ENCODE measurements around the gene IL33. TPM values are rescaled to one million over a fixed set of nuclear protein-coding genes. Genes with fewer than 3 reads are reported as not detected.

Gene IL33
- total RNA-seq, 4 donors from 2014 or later: 2.2 to 25.1 (median 6.3) TPM

DNA sequence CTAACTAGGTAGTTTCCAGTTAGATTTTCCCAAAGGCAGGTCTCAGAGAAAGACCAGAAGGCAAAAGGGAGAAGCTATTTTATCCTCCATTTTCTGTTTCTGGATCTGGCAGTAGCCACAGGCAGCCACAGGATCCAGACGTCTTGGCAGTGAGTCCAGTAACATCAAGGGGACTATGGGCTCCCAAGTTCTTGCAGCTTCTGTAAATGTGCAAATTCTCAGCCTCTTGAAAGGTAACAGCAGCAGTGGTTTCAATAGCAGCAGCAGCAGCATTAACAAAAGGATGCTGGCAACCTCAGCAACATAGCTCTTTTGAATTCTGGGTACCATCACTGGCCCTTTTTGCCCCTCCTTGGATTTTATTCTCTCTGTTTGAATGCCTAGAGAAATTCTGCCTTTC lies 27.1 kb upstream of the IL33 start:
- Histone ChIP-seq H3K4me3 (no peak overlapping the region), H3K27ac (no peak overlapping the region), H3K36me3 (no peaks in the 10 kb centered on the region), H3K4me1 (peaks cover 0 to 4% (median 0%) of the 10 kb centered on the region in 4 donors), H3K9me3 (no peaks in the 10 kb centered on the region), H3K27me3 (no peaks in the 10 kb centered on the region)
- no peak for DNase-seq
- intact Hi-C loops (cut with DNase I; ENCODE audit: low total_unique reads) (no loop called here), in situ Hi-C loops (cut with MboI; ENCODE audit: low pct_ligation_motif_present in 1 of 4, low pct_unique_long_range_greater_than_20kb in 1 of 4, low sequenced_read_pairs in 3 of 4) (loop anchor here in 1 of 4 donors (25.0 kb wide), 1 partner anchor 124 kb away; no protein-coding TSS in a partner anchor)
- 44 to 60% methylated on average over 1 of the region's 1 CpG for WGBS, 2 donors (ENCODE audit: low coverage in 1 of 2)
- TF ChIP-seq, protein P1, sequence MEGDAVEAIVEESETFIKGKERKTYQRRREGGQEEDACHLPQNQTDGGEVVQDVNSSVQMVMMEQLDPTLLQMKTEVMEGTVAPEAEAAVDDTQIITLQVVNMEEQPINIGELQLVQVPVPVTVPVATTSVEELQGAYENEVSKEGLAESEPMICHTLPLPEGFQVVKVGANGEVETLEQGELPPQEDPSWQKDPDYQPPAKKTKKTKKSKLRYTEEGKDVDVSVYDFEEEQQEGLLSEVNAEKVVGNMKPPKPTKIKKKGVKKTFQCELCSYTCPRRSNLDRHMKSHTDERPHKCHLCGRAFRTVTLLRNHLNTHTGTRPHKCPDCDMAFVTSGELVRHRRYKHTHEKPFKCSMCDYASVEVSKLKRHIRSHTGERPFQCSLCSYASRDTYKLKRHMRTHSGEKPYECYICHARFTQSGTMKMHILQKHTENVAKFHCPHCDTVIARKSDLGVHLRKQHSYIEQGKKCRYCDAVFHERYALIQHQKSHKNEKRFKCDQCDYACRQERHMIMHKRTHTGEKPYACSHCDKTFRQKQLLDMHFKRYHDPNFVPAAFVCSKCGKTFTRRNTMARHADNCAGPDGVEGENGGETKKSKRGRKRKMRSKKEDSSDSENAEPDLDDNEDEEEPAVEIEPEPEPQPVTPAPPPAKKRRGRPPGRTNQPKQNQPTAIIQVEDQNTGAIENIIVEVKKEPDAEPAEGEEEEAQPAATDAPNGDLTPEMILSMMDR (IDR thresholded peaks at IDR 0.05): no peak
- TF ChIP-seq EP300 (IDR thresholded peaks at IDR 0.05; ENCODE audit: low read depth) (no peak), POLR2A (IDR thresholded peaks at IDR 0.05) (no peak), POLR2AphosphoS5 (IDR thresholded peaks at IDR 0.05) (no peak)

DNA sequence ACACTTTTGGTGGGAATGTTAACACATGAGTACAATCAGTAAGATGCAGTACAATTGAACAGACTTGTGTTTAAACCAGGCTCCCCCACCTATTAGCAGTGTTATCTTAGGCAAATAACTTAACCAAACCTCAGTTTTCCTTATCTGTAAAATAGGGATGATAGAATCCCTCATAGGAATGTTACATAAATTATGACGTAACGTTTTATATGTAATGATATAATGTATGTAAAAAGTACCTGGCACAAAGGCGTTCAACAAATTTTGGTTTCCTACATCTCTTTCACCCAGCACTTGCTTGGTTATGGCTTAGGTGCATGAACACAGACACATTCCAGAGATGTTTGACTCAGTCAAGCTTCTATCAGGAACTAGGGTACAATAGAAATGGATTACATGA lies 26.7 kb upstream of the IL33 start:
- in situ Hi-C loops (cut with MboI; ENCODE audit: low pct_ligation_motif_present in 1 of 4, low pct_unique_long_range_greater_than_20kb in 1 of 4, low sequenced_read_pairs in 3 of 4): loop anchor here in 1 of 4 donors (25.0 kb wide), 1 partner anchor 123 kb away; no protein-coding TSS in a partner anchor
- 90 to 97% methylated on average over 3 of the region's 3 CpGs for WGBS, 2 donors (ENCODE audit: low coverage in 1 of 2)
- no peak overlapping the region for H3K4me3 ChIP-seq
- TF ChIP-seq POLR2A (IDR thresholded peaks at IDR 0.05) (no peak), POLR2AphosphoS5 (IDR thresholded peaks at IDR 0.05) (no peak), EP300 (IDR thresholded peaks at IDR 0.05; ENCODE audit: low read depth) (no peak)
- TF ChIP-seq, protein P1 (IDR thresholded peaks at IDR 0.05): no peak
- no peak overlapping the region for H3K27ac ChIP-seq
- DNase-seq: no peak
- intact Hi-C loops (cut with DNase I; ENCODE audit: low total_unique reads): no loop called here
- no peaks in the 10 kb centered on the region for H3K9me3 ChIP-seq
- no peaks in the 10 kb centered on the region for H3K27me3 ChIP-seq
- peaks cover 0 to 4% (median 0%) of the 10 kb centered on the region in 4 donors for H3K4me1 ChIP-seq
- H3K36me3 ChIP-seq: no peaks in the 10 kb centered on the region

DNA sequence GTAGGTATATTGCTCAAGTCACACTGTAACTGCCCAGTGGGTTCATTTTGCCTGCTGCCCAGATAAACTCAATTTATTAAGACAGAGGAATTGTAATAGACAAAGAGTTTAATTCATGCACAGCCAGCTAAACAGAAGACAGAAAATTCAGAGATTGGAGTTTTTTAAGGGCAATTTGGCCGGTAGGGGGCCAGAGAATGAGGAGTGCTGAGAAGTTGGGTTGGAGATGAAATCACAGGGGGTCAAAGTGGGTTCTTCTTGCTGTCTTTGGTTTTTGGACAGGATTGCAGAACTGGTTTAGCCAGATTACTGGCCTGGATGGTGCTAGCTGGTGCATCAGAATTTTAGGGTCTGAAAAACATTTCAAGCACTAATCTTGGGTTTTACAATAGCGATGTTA lies 20.7 kb upstream of the IL33 start:
- H3K27ac ChIP-seq: no peak overlapping the region
- intact Hi-C loops (cut with DNase I; ENCODE audit: low total_unique reads) (no loop called here), in situ Hi-C loops (cut with MboI; ENCODE audit: low pct_ligation_motif_present in 1 of 4, low pct_unique_long_range_greater_than_20kb in 1 of 4, low sequenced_read_pairs in 3 of 4) (loop anchor here in 2 of 4 donors (10.0 to 25.0 kb wide), 2 partner anchors 110 to 117 kb away; no protein-coding TSS in a partner anchor)
- no peak for TF ChIP-seq POLR2AphosphoS5 (IDR thresholded peaks at IDR 0.05)
- no peak for TF ChIP-seq EP300 (IDR thresholded peaks at IDR 0.05; ENCODE audit: low read depth)
- no peak for TF ChIP-seq POLR2A (IDR thresholded peaks at IDR 0.05)
- TF ChIP-seq, protein P1 (IDR thresholded peaks at IDR 0.05): no peak
- H3K27me3 ChIP-seq: no peaks in the 10 kb centered on the region
- peaks cover 0 to 11% (median 3%) of the 10 kb centered on the region in 4 donors for H3K4me1 ChIP-seq
- no peak overlapping the region for H3K4me3 ChIP-seq
- H3K9me3 ChIP-seq: no peaks in the 10 kb centered on the region
- WGBS, 2 donors (ENCODE audit: low coverage in 1 of 2): 44 to 82% methylated on average over 1 to 2 of the region's 2 CpGs
- no peak for DNase-seq
- no peaks in the 10 kb centered on the region for H3K36me3 ChIP-seq

DNA sequence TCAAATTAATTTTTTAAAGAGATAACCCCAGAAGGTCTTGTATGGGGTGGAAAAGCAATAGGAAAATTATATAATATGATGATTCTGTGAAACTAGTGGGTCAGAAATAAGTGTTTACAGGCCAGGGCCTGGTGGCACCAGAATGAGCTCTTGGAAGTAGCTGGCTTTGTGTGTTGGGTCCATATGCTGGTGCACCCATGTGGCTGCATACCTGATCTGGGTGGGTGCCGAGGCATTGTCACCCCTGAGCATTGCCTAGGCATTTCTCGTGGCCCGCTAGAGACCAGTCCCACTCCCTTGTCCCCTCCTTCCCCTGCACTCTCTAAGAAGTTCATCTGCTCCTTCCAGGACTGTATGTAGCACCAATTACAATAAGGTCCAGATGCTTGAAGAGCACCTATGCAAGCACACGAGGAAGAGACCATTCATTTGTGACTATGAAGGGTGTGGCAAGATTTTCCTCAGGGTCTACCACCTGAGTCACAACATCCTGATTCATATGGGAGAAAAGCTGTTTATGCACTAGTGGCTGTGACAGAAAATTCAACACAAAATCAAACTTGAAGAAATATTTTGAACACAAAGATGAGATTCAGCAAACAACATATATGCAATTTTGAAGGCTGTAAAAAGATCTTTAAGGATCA lies 19.8 kb upstream of the IL33 start:
- TF ChIP-seq POLR2AphosphoS5 (IDR thresholded peaks at IDR 0.05): no peak
- TF ChIP-seq, protein P1 (IDR thresholded peaks at IDR 0.05): no peak
- TF ChIP-seq POLR2A (IDR thresholded peaks at IDR 0.05): no peak
- TF ChIP-seq EP300 (IDR thresholded peaks at IDR 0.05; ENCODE audit: low read depth): no peak
- no peak for DNase-seq
- no peak overlapping the region for H3K4me3 ChIP-seq
- H3K4me1 ChIP-seq: peaks cover 0 to 11% (median 3%) of the 10 kb centered on the region in 4 donors
- no peaks in the 10 kb centered on the region for H3K27me3 ChIP-seq
- intact Hi-C loops (cut with DNase I; ENCODE audit: low total_unique reads) (loop anchor here (2.0 kb wide), 1 partner anchor 113 kb away; no protein-coding TSS in a partner anchor), in situ Hi-C loops (cut with MboI; ENCODE audit: low pct_ligation_motif_present in 1 of 4, low pct_unique_long_range_greater_than_20kb in 1 of 4, low sequenced_read_pairs in 3 of 4) (loop anchor here in 2 of 4 donors (10.0 to 25.0 kb wide), 2 partner anchors 109 to 116 kb away; no protein-coding TSS in a partner anchor)
- no peaks in the 10 kb centered on the region for H3K36me3 ChIP-seq
- H3K27ac ChIP-seq: no peak overlapping the region
- no peaks in the 10 kb centered on the region for H3K9me3 ChIP-seq
- WGBS, 2 donors (ENCODE audit: low coverage in 1 of 2): 75% methylated on average over 4 of the region's 4 CpGs; no CpG with 5 or more reads in 1 of the 2 donors
